Measurements from ENCODE around the gene SLC25A45. TPM values are rescaled to one million over a fixed set of nuclear protein-coding genes. Genes with fewer than 3 reads are reported as not detected.

Gene SLC25A45
- total RNA-seq, 2 donors from 2014 or later: 57.7 to 61.6 TPM

DNA sequence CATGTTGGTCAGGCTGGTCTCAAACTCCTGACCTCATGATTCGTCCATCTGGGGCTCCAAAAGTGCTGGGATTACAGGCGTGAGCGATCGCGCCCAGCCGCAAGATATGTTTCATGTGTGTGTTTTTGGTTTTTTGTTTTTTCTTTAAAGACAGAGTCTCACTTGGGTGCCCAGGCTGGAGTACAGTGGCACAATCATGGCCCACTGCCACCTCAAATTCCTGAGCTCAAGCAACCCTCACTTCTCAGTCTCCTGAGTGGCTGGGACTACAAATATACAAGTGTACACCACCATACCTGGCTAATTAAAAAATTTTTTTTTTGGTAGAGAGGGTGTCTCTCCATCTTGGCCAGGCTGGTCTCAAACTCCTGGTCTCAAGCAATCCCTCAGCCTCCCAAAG, 19.5 kb downstream of the SLC25A45 start:
- H3K4me3 Mint-ChIP-seq: no peak overlapping the region
- peaks cover 2% of the 10 kb centered on the region for H3K4me1 Mint-ChIP-seq
- ATAC-seq (no peak), DNase-seq (no peak)
- no peak overlapping the region for H3K27ac Mint-ChIP-seq
- H3K9me3 ChIP-seq (ENCODE audit: control insufficient read depth, low read length, poor library complexity, severe bottlenecking): no peaks in the 10 kb centered on the region
- H3K27me3 Mint-ChIP-seq: no peaks in the 10 kb centered on the region
- H3K36me3 Mint-ChIP-seq (ENCODE audit: low read depth): no peaks in the 10 kb centered on the region

- Mint-ChIP-seq H3K36me3 (ENCODE audit: low read depth) (no peaks in the 10 kb centered on the region), H3K4me3 (no peak overlapping the region), H3K4me1 (peaks cover 2% of the 10 kb centered on the region), H3K27ac (peak overlapping the region; percentile 67), H3K27me3 (no peaks in the 10 kb centered on the region)
- peak; percentile 47 for ATAC-seq
- H3K9me3 ChIP-seq (ENCODE audit: control insufficient read depth, low read length, poor library complexity, severe bottlenecking): no peaks in the 10 kb centered on the region
- DNase-seq: no peak
Measured at GRCh38 chr11:65362320-65362931, 20.0 kb downstream of the SLC25A45 start.

DNA sequence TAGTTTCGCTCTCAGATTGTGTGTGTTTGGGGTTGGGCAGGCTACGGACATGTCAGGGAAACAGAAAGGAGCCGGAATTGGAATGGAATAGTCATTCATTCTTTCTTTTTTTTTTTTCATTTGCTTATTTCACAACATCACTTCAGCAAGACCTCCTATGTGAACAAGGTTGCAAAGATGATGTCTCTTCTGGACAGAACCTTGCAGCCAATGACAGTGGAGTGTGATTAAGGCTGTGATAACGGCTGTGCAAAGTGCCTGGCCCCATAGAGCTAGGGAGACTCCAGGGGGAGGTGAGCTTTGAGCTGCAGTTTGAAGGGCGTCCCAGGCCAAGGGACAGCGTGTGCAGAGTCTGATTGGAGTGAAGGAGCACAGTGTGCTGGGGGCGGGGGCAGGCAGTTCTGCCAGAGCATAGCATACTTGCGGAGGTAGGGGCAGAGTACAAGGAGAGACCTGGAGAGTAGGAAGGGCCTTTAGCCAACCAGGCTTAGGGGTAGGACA, 24.5 kb downstream of the SLC25A45 start:
- Mint-ChIP-seq H3K4me1 (peaks cover 15% of the 10 kb centered on the region), H3K27ac (no peak overlapping the region), H3K27me3 (no peaks in the 10 kb centered on the region), H3K4me3 (no peak overlapping the region), H3K36me3 (ENCODE audit: low read depth) (no peaks in the 10 kb centered on the region)
- no peaks in the 10 kb centered on the region for H3K9me3 ChIP-seq (ENCODE audit: control insufficient read depth, low read length, poor library complexity, severe bottlenecking)
- ATAC-seq (no peak), DNase-seq (no peak)

GRCh38 chr11:65356394-65356972, 26.0 kb downstream of the SLC25A45 start:
- no peaks in the 10 kb centered on the region for H3K9me3 ChIP-seq (ENCODE audit: control insufficient read depth, low read length, poor library complexity, severe bottlenecking)
- peaks cover 12% of the 10 kb centered on the region for H3K4me1 Mint-ChIP-seq
- peak overlapping the region; percentile 37 for H3K27ac Mint-ChIP-seq
- H3K4me3 Mint-ChIP-seq: no peak overlapping the region
- no peak for DNase-seq
- no peaks in the 10 kb centered on the region for H3K27me3 Mint-ChIP-seq
- peaks cover 4% of the 10 kb centered on the region for H3K36me3 Mint-ChIP-seq (ENCODE audit: low read depth)
- no peak for ATAC-seq

DNA sequence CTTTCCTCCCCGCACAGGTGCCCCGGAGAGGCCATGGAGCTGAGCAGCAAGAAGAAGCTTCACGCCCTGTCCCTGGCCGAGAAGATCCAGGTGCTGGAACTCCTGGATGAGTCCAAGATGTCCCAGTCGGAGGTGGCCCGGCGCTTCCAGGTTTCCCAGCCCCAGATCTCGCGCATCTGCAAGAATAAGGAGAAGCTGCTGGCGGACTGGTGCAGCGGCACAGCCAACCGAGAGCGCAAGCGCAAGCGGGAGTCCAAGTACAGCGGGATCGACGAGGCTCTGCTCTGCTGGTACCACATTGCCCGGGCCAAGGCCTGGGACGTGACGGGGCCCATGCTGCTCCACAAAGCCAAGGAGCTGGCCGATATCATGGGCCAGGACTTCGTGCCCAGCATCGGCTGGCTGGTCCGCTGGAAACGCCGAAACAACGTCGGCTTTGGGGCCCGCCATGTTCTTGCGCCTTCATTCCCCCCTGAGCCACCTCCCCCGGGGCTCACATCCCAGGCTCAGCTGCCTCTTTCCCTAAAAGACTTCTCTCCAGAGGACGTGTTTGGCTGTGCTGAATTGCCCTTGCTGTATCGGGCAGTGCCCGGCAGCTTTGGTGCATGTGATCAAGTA, 26.6 kb downstream of the SLC25A45 start:
- H3K4me1 Mint-ChIP-seq: peaks cover 12% of the 10 kb centered on the region
- H3K9me3 ChIP-seq (ENCODE audit: control insufficient read depth, low read length, poor library complexity, severe bottlenecking): no peaks in the 10 kb centered on the region
- ATAC-seq: no peak
- DNase-seq: no peak
- H3K27ac Mint-ChIP-seq: peak overlapping the region; percentile 37
- peaks cover 4% of the 10 kb centered on the region for H3K36me3 Mint-ChIP-seq (ENCODE audit: low read depth)
- H3K27me3 Mint-ChIP-seq: no peaks in the 10 kb centered on the region
- peak overlapping the region; percentile 93 for H3K4me3 Mint-ChIP-seq

GRCh38 chr11:65355013-65355775, 27.3 kb downstream of the SLC25A45 start:
- H3K27me3 Mint-ChIP-seq: no peaks in the 10 kb centered on the region
- peaks cover 12% of the 10 kb centered on the region for H3K4me1 Mint-ChIP-seq
- H3K4me3 Mint-ChIP-seq: peak overlapping the region; percentile 93
- H3K36me3 Mint-ChIP-seq (ENCODE audit: low read depth): peaks cover 4% of the 10 kb centered on the region
- ATAC-seq: peak; percentile 40
- H3K9me3 ChIP-seq (ENCODE audit: control insufficient read depth, low read length, poor library complexity, severe bottlenecking): no peaks in the 10 kb centered on the region
- peak in 2 of 3 donors; percentile 56 to 61 for DNase-seq
- H3K27ac Mint-ChIP-seq: peak overlapping the region; percentile 37

GRCh38 chr11:65354265-65355012, 28.0 kb downstream of the SLC25A45 start, which contains the start of gene TIGD3:
Gene TIGD3, plus strand, starts transcription at chr11:65354751. Its CDS starts 1,058 bp downstream, at chr11:65355809.
- H3K4me1 Mint-ChIP-seq: peaks cover 12% of the 10 kb centered on the region

DNA sequence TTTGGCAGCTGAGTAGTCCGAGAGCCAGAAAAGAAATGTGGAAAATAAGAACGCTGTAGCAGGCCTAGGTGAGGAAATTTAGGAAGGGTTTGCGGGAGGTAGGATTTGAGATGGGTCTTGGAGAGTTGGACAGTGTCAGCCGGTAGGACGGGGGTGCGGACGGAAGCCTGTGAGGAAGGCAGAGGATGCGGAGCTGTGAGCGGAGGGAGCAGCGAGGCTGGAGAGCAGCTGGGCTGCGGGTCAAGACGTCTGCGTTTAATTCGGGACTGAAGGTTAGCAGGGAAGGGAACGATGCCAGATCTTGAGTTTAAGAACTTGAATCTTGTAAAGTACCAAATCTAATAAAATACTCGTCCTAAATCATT, 28.6 kb downstream of the SLC25A45 start:
- no peak for DNase-seq
- Mint-ChIP-seq H3K27ac (peak overlapping the region; percentile 51), H3K4me1 (peaks cover 12% of the 10 kb centered on the region), H3K27me3 (no peaks in the 10 kb centered on the region), H3K4me3 (peak overlapping the region; percentile 91), H3K36me3 (ENCODE audit: low read depth) (peaks cover 4% of the 10 kb centered on the region)
- ATAC-seq: no peak
- H3K9me3 ChIP-seq (ENCODE audit: control insufficient read depth, low read length, poor library complexity, severe bottlenecking): no peaks in the 10 kb centered on the region

More at GRCh38 chr11:65354265-65355012, 28.0 kb downstream of the SLC25A45 start, which contains the start of gene TIGD3:
- H3K27ac Mint-ChIP-seq: peak within 1 kb of the TSS; percentile 51
- peaks cover 4% of the 10 kb centered on the region for H3K36me3 Mint-ChIP-seq (ENCODE audit: low read depth)
- H3K4me3 Mint-ChIP-seq: peak within 1 kb of the TSS; percentile 93
- peak; percentile 97 for ATAC-seq
- peak; percentile 91 to 96 (median 96) for DNase-seq
- H3K9me3 ChIP-seq (ENCODE audit: control insufficient read depth, low read length, poor library complexity, severe bottlenecking): no peaks in the 10 kb centered on the region
- H3K27me3 Mint-ChIP-seq: no peaks in the 10 kb centered on the region

DNA sequence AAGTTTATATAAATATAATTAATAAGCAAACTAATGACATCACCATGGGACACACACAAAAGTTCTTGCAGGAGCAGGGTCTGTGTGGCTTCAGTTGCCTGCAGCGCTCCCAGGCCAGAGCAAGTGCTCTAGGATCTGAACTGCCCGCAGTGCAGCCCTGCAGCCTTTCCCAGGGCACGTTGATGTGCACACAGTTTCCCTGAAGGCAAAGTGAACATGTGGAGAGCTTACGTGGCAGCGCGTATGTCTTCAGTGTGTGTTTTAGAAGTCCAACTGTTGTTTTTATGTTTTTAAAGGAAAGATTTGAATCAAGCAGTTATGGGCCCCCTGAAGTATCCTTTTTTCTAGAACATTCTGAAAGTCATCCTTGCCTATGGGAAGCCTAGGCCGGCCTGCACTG, 29.1 kb downstream of the SLC25A45 start:
- Mint-ChIP-seq H3K27ac (peak overlapping the region; percentile 51), H3K4me3 (peak overlapping the region; percentile 91), H3K27me3 (no peaks in the 10 kb centered on the region), H3K36me3 (ENCODE audit: low read depth) (peaks cover 4% of the 10 kb centered on the region), H3K4me1 (peaks cover 12% of the 10 kb centered on the region)
- ATAC-seq: no peak
- no peak for DNase-seq
- H3K9me3 ChIP-seq (ENCODE audit: control insufficient read depth, low read length, poor library complexity, severe bottlenecking): no peaks in the 10 kb centered on the region

DNA sequence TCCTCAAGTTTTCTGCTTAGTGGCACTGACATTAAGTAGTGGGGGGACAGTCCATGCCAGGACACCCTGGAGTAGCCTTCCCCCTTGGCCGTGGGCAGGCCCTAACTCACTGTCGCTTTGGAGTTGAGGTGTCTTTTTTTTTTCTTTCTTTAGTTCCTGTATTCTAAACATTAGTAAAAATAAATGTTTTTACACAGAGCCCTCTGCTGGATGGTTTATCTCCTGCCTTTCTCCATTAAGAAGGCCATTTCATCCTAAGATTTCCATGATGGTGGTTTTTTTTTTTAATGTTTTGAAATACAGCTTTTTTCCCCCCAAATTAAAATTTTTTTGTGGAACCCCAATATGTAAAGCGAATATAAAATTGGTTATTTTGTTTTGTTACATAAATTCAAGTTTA, 29.7 kb downstream of the SLC25A45 start:
- Mint-ChIP-seq H3K36me3 (ENCODE audit: low read depth) (peaks cover 4% of the 10 kb centered on the region), H3K27me3 (no peaks in the 10 kb centered on the region), H3K27ac (peak overlapping the region; percentile 68), H3K4me1 (peaks cover 12% of the 10 kb centered on the region), H3K4me3 (no peak overlapping the region)
- DNase-seq (no peak), ATAC-seq (no peak)
- no peaks in the 10 kb centered on the region for H3K9me3 ChIP-seq (ENCODE audit: control insufficient read depth, low read length, poor library complexity, severe bottlenecking)

DNA sequence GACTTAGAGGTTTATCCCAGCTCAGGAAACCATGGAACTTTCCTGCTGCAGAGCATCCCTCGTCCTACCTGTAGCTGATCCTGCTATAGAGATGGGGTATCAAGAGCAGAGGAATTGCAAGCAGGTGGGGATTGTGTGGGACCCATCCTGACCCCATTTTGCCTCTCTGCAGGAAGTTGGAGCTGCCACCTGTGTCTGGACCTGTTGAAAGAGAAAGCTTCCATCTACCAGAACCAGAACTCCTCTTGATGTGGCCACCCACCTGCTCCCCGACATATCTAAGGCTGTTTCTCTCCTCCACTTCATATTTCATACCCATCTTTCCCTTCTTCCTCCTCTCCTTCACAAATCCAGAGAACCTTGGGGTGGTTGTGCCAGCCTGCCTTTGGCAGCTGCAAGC, 30.9 kb downstream of the SLC25A45 start:
- no peak overlapping the region for H3K4me3 Mint-ChIP-seq
- H3K36me3 Mint-ChIP-seq (ENCODE audit: low read depth): peaks cover 5% of the 10 kb centered on the region
- peaks cover 14% of the 10 kb centered on the region for H3K4me1 Mint-ChIP-seq
- no peak for ATAC-seq
- DNase-seq: no peak
- H3K27ac Mint-ChIP-seq: peak overlapping the region; percentile 51
- H3K27me3 Mint-ChIP-seq: no peaks in the 10 kb centered on the region
- H3K9me3 ChIP-seq (ENCODE audit: control insufficient read depth, low read length, poor library complexity, severe bottlenecking): no peaks in the 10 kb centered on the region

GRCh38 chr11:65341856-65342255, 40.6 kb downstream of the SLC25A45 start:
- H3K27ac Mint-ChIP-seq: no peak overlapping the region
- no peaks in the 10 kb centered on the region for H3K9me3 ChIP-seq (ENCODE audit: control insufficient read depth, low read length, poor library complexity, severe bottlenecking)
- no peaks in the 10 kb centered on the region for H3K27me3 Mint-ChIP-seq
- ATAC-seq (no peak), DNase-seq (no peak)
- peaks cover 20% of the 10 kb centered on the region for H3K4me1 Mint-ChIP-seq
- H3K36me3 Mint-ChIP-seq (ENCODE audit: low read depth): peaks cover 8% of the 10 kb centered on the region
- no peak overlapping the region for H3K4me3 Mint-ChIP-seq

Data from T-helper 17 cell (primary cell).